ENCODE data around the gene MGA.

Gene MGA

GRCh38 chr15:41683955-41684354 lies 23.8 kb downstream of the MGA start:
- ATAC-seq, result no peak
- TF ChIP-seq CSRNP3 (CRISPR knock-in tag; IDR thresholded peaks at IDR 0.05) (no peak), PATZ1 (CRISPR knock-in tag; IDR thresholded peaks at IDR 0.05; ENCODE audit: borderline replicate concordance) (no peak), PPARA (CRISPR knock-in tag; IDR thresholded peaks at IDR 0.05; ENCODE audit: borderline replicate concordance) (no peak), ZC3H10 (CRISPR knock-in tag; IDR thresholded peaks at IDR 0.05) (no peak), ZNF8 (CRISPR knock-in tag; IDR thresholded peaks at IDR 0.05) (no peak)

GRCh38 chr15:41688671-41689070 lies 28.5 kb downstream of the MGA start:
- ATAC-seq, result no peak
- TF ChIP-seq ARNTL (CRISPR knock-in tag; IDR thresholded peaks at IDR 0.05; ENCODE audit: borderline replicate concordance, low read depth) (no peak), ESRRG (CRISPR knock-in tag; IDR thresholded peaks at IDR 0.05) (no peak), CSDC2 (CRISPR knock-in tag; IDR thresholded peaks at IDR 0.05) (no peak), GLIS3 (CRISPR knock-in tag; IDR thresholded peaks at IDR 0.05) (no peak), CREB5 (CRISPR knock-in tag; IDR thresholded peaks at IDR 0.05; ENCODE audit: low read depth) (no peak), SNAI2 (CRISPR knock-in tag; IDR thresholded peaks at IDR 0.05) (no peak), ZNF8 (CRISPR knock-in tag; IDR thresholded peaks at IDR 0.05) (no peak), OSR1 (CRISPR knock-in tag; IDR thresholded peaks at IDR 0.05) (no peak), POU6F1 (CRISPR knock-in tag; IDR thresholded peaks at IDR 0.05; ENCODE audit: borderline replicate concordance, low read depth) (no peak), PPARA (CRISPR knock-in tag; IDR thresholded peaks at IDR 0.05; ENCODE audit: borderline replicate concordance) (no peak), ZC3H10 (CRISPR knock-in tag; IDR thresholded peaks at IDR 0.05) (no peak), TSHZ2 (CRISPR knock-in tag; IDR thresholded peaks at IDR 0.05) (no peak)

- no peak for ATAC-seq
- TF ChIP-seq ZFP30 (CRISPR knock-in tag; IDR thresholded peaks at IDR 0.05) (no peak), ISL1 (CRISPR knock-in tag; IDR thresholded peaks at IDR 0.05) (no peak), PATZ1 (CRISPR knock-in tag; IDR thresholded peaks at IDR 0.05; ENCODE audit: borderline replicate concordance) (no peak), ZNF565 (CRISPR knock-in tag; conservative IDR thresholded peaks at IDR 0.05; ENCODE audit: low read depth) (no peak), POU6F1 (CRISPR knock-in tag; IDR thresholded peaks at IDR 0.05; ENCODE audit: borderline replicate concordance, low read depth) (no peak), TSHZ2 (CRISPR knock-in tag; IDR thresholded peaks at IDR 0.05) (no peak), SNAI2 (CRISPR knock-in tag; IDR thresholded peaks at IDR 0.05) (no peak), ARNTL (CRISPR knock-in tag; IDR thresholded peaks at IDR 0.05; ENCODE audit: borderline replicate concordance, low read depth) (no peak), ZNF70 (CRISPR knock-in tag; IDR thresholded peaks at IDR 0.05) (no peak), CSDC2 (CRISPR knock-in tag; IDR thresholded peaks at IDR 0.05) (no peak), TOX (CRISPR knock-in tag; IDR thresholded peaks at IDR 0.05; ENCODE audit: borderline replicate concordance) (no peak), BACH2 (CRISPR knock-in tag; IDR thresholded peaks at IDR 0.05; ENCODE audit: borderline replicate concordance) (no peak), PPARA (CRISPR knock-in tag; IDR thresholded peaks at IDR 0.05; ENCODE audit: borderline replicate concordance) (no peak)
Measured at GRCh38 chr15:41689083-41689482, 28.9 kb downstream of the MGA start.

All from SK-N-SH treated with all-trans-retinoic acid at 6 μM for 48 hours (cell line).